Measurements from ENCODE around the gene ZBED3. TPM values are rescaled to one million over a fixed set of nuclear protein-coding genes. Genes with fewer than 3 reads are reported as not detected.
A peak's percentile ranks its signal among the peaks of the same experiment; 100 is the strongest.

The ZBED3 gene
- total RNA-seq, 1 experiment from 2014 or later = 38.8 TPM

DNA sequence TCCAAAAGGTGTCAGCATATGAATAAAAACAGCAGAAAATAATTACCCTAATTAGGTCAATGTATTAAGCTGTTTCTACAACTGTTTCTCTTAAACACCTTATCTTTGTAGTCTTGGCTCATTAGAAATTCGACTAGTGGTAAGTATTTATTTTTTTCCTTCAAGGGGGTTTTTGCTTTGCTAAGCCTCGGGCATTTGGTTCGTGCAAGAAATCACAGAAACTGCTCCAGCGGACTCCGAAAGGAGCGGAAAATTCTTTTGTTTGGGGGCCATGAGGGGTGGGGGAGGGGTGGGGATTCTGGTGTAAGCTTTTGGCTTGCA lies 757 bp downstream of the ZBED3 start:
- H3K9me3 Mint-ChIP-seq (ENCODE audit: unreplicated experiment) = peaks cover 10% of the 10 kb centered on the region
- CTCF ChIA-PET = interaction anchor here (0.8 kb wide), 1 partner anchor 406 kb away, joined by 3 read pairs; the partner anchor contains the start of gene WDR41
- H3K4me3 ChIP-seq (ENCODE audit: low read depth, low read length) = peak overlapping the region; percentile 71
- intact Hi-C loops (cut with micrococcal nuclease; ENCODE audit: unreplicated experiment) = loop anchor here (5.0 kb wide), 1 partner anchor 219 kb away; no protein-coding TSS in a partner anchor
- H3K9me3 ChIP-seq = no peaks in the 10 kb centered on the region
- H3K27me3 Mint-ChIP-seq (ENCODE audit: insufficient read depth, unreplicated experiment) = no peaks in the 10 kb centered on the region
- peaks cover 31% of the 10 kb centered on the region for H3K36me3 Mint-ChIP-seq (ENCODE audit: insufficient read depth, unreplicated experiment)
- BruUV-seq (replicated peaks) = no TSS peak
- TF ChIP-seq, protein P1, sequence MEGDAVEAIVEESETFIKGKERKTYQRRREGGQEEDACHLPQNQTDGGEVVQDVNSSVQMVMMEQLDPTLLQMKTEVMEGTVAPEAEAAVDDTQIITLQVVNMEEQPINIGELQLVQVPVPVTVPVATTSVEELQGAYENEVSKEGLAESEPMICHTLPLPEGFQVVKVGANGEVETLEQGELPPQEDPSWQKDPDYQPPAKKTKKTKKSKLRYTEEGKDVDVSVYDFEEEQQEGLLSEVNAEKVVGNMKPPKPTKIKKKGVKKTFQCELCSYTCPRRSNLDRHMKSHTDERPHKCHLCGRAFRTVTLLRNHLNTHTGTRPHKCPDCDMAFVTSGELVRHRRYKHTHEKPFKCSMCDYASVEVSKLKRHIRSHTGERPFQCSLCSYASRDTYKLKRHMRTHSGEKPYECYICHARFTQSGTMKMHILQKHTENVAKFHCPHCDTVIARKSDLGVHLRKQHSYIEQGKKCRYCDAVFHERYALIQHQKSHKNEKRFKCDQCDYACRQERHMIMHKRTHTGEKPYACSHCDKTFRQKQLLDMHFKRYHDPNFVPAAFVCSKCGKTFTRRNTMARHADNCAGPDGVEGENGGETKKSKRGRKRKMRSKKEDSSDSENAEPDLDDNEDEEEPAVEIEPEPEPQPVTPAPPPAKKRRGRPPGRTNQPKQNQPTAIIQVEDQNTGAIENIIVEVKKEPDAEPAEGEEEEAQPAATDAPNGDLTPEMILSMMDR (IDR thresholded peaks at IDR 0.05; ENCODE audit: insufficient read depth in 1 of 2, low read depth in 1 of 2, low read length in 1 of 2, severe bottlenecking in 1 of 2, unreplicated experiment in 1 of 2) = no peak
- no peaks in the 10 kb centered on the region for H3K36me3 ChIP-seq (ENCODE audit: control insufficient read depth, insufficient read depth, low read length)
- POLR2A ChIA-PET = interaction anchor here (0.6 to 0.8 kb wide), 3 partner anchors 12 to 1992 kb away, joined by 3 to 7 read pairs (median 6); no protein-coding TSS in a partner anchor
- H3K4me3 Mint-ChIP-seq (ENCODE audit: unreplicated experiment) = peak overlapping the region; percentile 99
- peak overlapping the region; percentile 100 for H3K27ac Mint-ChIP-seq (ENCODE audit: unreplicated experiment)
- H3K4me1 Mint-ChIP-seq (ENCODE audit: low read depth, unreplicated experiment) = peaks cover 6% of the 10 kb centered on the region
- no peak for DNase-seq
- peaks cover 15% of the 10 kb centered on the region for H3K4me1 ChIP-seq
- H3K27me3 ChIP-seq (replicated peaks; ENCODE audit: control insufficient read depth, insufficient read depth, low read length) = no peaks in the 10 kb centered on the region

DNA sequence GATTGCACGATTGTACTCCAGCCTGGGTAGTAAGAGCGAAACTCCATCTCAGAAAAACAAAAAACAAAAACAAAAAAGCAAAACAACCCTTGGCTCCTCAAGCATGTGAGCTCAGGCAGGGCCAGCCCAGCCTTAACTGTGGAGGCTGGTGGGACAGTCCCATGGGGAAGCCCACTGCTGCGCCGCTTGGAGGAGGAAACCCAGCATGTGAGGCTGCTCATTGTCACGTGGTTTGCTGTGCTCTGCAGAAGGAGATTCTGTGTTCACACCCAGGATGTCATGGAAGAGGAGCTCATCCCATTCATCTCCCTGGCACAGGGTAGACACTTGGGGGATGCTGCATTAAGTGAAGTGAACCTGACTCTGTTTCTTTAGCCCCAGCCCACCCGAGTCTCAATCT lies 4.0 kb downstream of the ZBED3 start:
- Histone ChIP-seq H3K27me3 (replicated peaks; ENCODE audit: control insufficient read depth, insufficient read depth, low read length) (no peaks in the 10 kb centered on the region), H3K36me3 (ENCODE audit: control insufficient read depth, insufficient read depth, low read length) (no peaks in the 10 kb centered on the region), H3K9me3 (no peaks in the 10 kb centered on the region), H3K4me1 (peaks cover 15% of the 10 kb centered on the region), H3K4me3 (ENCODE audit: low read depth, low read length) (no peak overlapping the region)
- no peak overlapping the region for H3K27ac Mint-ChIP-seq (ENCODE audit: unreplicated experiment)
- H3K4me3 Mint-ChIP-seq (ENCODE audit: unreplicated experiment) = no peak overlapping the region
- TF ChIP-seq, protein P1 (IDR thresholded peaks at IDR 0.05; ENCODE audit: insufficient read depth in 1 of 2, low read depth in 1 of 2, low read length in 1 of 2, severe bottlenecking in 1 of 2, unreplicated experiment in 1 of 2) = no peak
- CTCF ChIA-PET = no interaction called here
- POLR2A ChIA-PET = no interaction called here
- peaks cover 7% of the 10 kb centered on the region for H3K4me1 Mint-ChIP-seq (ENCODE audit: low read depth, unreplicated experiment)
- intact Hi-C loops (cut with micrococcal nuclease; ENCODE audit: unreplicated experiment) = no loop called here
- no peaks in the 10 kb centered on the region for H3K27me3 Mint-ChIP-seq (ENCODE audit: insufficient read depth, unreplicated experiment)
- peaks cover 43% of the 10 kb centered on the region for H3K36me3 Mint-ChIP-seq (ENCODE audit: insufficient read depth, unreplicated experiment)
- DNase-seq = no peak
- peaks cover 10% of the 10 kb centered on the region for H3K9me3 Mint-ChIP-seq (ENCODE audit: unreplicated experiment)
- no TSS peak for BruUV-seq (replicated peaks)

DNA sequence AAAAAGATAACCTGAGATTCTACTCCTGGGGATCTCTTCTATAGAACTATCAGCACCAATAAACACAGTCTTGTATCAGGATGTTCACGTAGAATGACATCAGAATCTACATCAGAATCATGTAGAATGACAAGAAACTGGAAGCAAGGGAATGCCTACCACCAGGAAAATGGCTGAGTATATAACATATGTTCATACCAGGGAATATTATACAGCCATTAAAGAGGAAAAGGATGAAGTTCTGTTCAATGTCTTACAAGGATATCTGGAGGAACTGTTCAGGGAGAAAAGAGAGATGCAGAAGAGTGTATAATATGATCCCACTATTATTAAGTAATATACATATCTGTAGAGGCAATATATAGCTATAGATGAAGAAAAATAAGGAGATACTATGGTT lies 4.8 kb downstream of the ZBED3 start:
- no peak overlapping the region for H3K4me3 Mint-ChIP-seq (ENCODE audit: unreplicated experiment)
- H3K27me3 ChIP-seq (replicated peaks; ENCODE audit: control insufficient read depth, insufficient read depth, low read length) = no peaks in the 10 kb centered on the region
- intact Hi-C loops (cut with micrococcal nuclease; ENCODE audit: unreplicated experiment) = no loop called here
- no peak for DNase-seq
- peaks cover 7% of the 10 kb centered on the region for H3K4me1 Mint-ChIP-seq (ENCODE audit: low read depth, unreplicated experiment)
- H3K27ac Mint-ChIP-seq (ENCODE audit: unreplicated experiment) = no peak overlapping the region
- H3K4me3 ChIP-seq (ENCODE audit: low read depth, low read length) = no peak overlapping the region
- peaks cover 8% of the 10 kb centered on the region for H3K4me1 ChIP-seq
- TF ChIP-seq, protein P1 (IDR thresholded peaks at IDR 0.05; ENCODE audit: insufficient read depth in 1 of 2, low read depth in 1 of 2, low read length in 1 of 2, severe bottlenecking in 1 of 2, unreplicated experiment in 1 of 2) = no peak
- POLR2A ChIA-PET = no interaction called here
- no peaks in the 10 kb centered on the region for H3K36me3 ChIP-seq (ENCODE audit: control insufficient read depth, insufficient read depth, low read length)
- H3K36me3 Mint-ChIP-seq (ENCODE audit: insufficient read depth, unreplicated experiment) = peaks cover 43% of the 10 kb centered on the region
- peaks cover 10% of the 10 kb centered on the region for H3K9me3 Mint-ChIP-seq (ENCODE audit: unreplicated experiment)
- no peaks in the 10 kb centered on the region for H3K27me3 Mint-ChIP-seq (ENCODE audit: insufficient read depth, unreplicated experiment)
- H3K9me3 ChIP-seq = no peaks in the 10 kb centered on the region
- CTCF ChIA-PET = no interaction called here
- no TSS peak for BruUV-seq (replicated peaks)

Measured in Caco-2 (cell line).